HepG2 (cell line): ENCODE measurements around the gene MAP2K5. TPM values are rescaled to one million over a fixed set of nuclear protein-coding genes. Genes with fewer than 3 reads are reported as not detected.
A peak's percentile ranks its signal among the peaks of the same experiment; 100 is the strongest.

Experiments
- HNRNPK ChIP-seq: fragments of 200-400 bp; formaldehyde crosslinking; IDR thresholded peaks from 2 replicates; pipeline ENCODE4 v1.6.1; 2018; ENCODE audit warnings: low read length, low read depth, moderate library complexity, mild to moderate bottlenecking; ENCODE audit not compliant: poor library complexity, severe bottlenecking
- HOXD1 ChIP-seq: sonication (generic); formaldehyde crosslinking; IDR thresholded peaks from 2 replicates; pipeline ENCODE4 v1.5.0; 2020; ENCODE audit warnings: missing genetic modification reagents
- RBM39 ChIP-seq: fragments of 200-400 bp; formaldehyde crosslinking; IDR thresholded peaks from one replicate; pipeline ENCODE4 v1.6.1; 2018; ENCODE audit warnings: antibody characterized with exemption, mild to moderate bottlenecking, low read depth, low read length; ENCODE audit not compliant: poor library complexity, severe bottlenecking
- SPEN ChIP-seq: sonication (generic); formaldehyde crosslinking; IDR thresholded peaks from 2 replicates; pipeline ENCODE4 v1.5.1; 2020; ENCODE audit warnings: low read depth, mild to moderate bottlenecking, missing genetic modification reagents
- ZMYM4 ChIP-seq: sonication (generic); formaldehyde crosslinking; IDR thresholded peaks from 2 replicates; pipeline ENCODE4 v1.8.1; 2023; ENCODE audit warnings: mild to moderate bottlenecking, missing genetic modification reagents
- polyA plus RNA-seq, 8 experiments: library from polyadenylated mRNA; depleted of rRNA in 3 of 8; stranded (reverse) in 7 of 8; unstranded in 1 of 8; fragments of >200 nt; fragmentation: Illumina TruSeq in 4 of 8; extraction: Trizol in 4 of 8; gene quantifications; 2 replicates each; pipeline versions ENCODE4 v1.2.1 to v1.2.3, GENCODE V29; 2011 to 2016; ENCODE audit warnings: low read depth in 4 of 8, missing spikeins in 1 of 8, mixed read lengths in 1 of 8; ENCODE audit not compliant: insufficient read depth in 1 of 8
- total RNA-seq, 5 experiments: library from RNA; depleted of rRNA; stranded (reverse); fragments of >200 nt; fragmentation: Illumina TruSeq; extraction: Trizol; gene quantifications; 2 replicates each; pipeline ENCODE4 v1.2.3, GENCODE V29; 2016; ENCODE audit warnings: low read depth in 1 of 5
- TF ChIP-seq, protein P1 (sequence below): sonication (generic); formaldehyde crosslinking; IDR thresholded peaks from 2 replicates; pipeline ENCODE4 v1.4.0; 2020; ENCODE audit warnings: mild to moderate bottlenecking, missing genetic modification reagents
- TF ChIP-seq, protein P2 (sequence below): sonication (generic); formaldehyde crosslinking; IDR thresholded peaks from 2 replicates; pipeline ENCODE4 v1.9.0; 2021; ENCODE audit warnings: missing genetic modification reagents, borderline replicate concordance
- TF ChIP-seq, protein P3 (sequence below): sonication (generic); formaldehyde crosslinking; IDR thresholded peaks from 2 replicates; pipeline ENCODE4 v1.8.1; 2023; ENCODE audit warnings: missing genetic modification reagents, mild to moderate bottlenecking, borderline replicate concordance
- TF ChIP-seq, protein P4 (sequence below): sonication (generic); formaldehyde crosslinking; IDR thresholded peaks from one replicate; pipeline ENCODE4 v1.5.1; 2020; ENCODE audit warnings: mild to moderate bottlenecking, missing genetic modification reagents; ENCODE audit errors: not compliant biosample characterization
- TF ChIP-seq, protein P5 (sequence below): sonication (generic); formaldehyde crosslinking; conservative IDR thresholded peaks from 2 replicates; pipeline ENCODE4 v1.8.0; 2022; ENCODE audit warnings: mild to moderate bottlenecking, moderate library complexity, missing genetic modification reagents

Gene MAP2K5
- total and polyA plus RNA-seq, 2 of the 13 experiments (the other 11 are each of a cell fraction or from before 2014, with no cell fraction given), result 4.0 to 4.3 TPM

DNA sequence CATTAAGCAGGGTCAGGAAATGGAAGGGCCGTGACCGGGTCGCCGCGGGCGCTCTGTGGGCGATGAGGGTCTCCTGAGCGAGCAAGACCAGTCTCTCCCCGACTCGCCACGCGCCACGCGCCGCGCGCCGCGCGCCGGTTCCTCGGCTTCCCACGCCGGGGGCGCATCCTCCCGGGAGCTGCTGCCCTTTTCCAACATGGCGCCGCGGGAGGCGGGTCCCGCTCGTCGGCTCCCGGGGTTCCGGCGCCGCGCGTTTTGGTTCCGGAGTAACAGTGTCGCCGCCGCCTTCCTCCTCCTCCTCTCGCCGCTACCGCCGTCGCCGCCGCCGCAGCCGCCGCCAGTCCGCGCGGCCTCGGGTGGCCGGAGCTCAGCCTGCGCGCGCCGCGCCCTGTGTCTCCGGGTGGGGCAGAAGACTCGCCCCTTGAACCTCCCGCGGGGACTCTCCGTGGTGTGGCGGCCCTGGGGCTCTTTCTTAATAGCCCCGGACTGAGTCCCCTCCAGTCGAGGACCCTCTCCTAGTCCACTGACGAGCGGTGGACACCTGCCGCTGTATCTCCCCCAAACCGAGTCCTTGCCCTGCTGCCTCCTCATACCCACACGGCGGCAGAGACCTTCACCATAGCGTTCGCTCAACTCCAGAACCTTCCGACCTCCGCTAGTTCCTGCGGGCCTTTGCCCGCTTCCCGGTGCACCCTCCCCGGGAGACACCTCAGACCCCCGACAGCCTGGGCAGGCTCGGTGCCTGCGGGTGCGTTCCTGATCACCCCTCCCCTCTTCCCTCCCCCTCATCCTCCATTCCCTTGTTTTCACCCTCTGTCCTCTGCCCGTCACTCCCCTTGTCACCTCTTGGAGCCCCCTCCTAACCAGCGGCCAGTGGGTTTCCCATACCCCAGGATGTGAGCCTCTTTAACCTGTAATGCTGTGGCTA, at the start of gene MAP2K5 (continued):
- TF ChIP-seq HOXD1 (CRISPR knock-in tag) (0 out of 2 replicates have a peak, but pooled peaks have one; percentile 9), RBM39 (no peak), SPEN (CRISPR knock-in tag) (peak; percentile 70), HNRNPK (peak; percentile 91), ZMYM4 (CRISPR knock-in tag) (peak; percentile 56; the same call in 1 of the 2 replicates)
- TF ChIP-seq, protein P1, sequence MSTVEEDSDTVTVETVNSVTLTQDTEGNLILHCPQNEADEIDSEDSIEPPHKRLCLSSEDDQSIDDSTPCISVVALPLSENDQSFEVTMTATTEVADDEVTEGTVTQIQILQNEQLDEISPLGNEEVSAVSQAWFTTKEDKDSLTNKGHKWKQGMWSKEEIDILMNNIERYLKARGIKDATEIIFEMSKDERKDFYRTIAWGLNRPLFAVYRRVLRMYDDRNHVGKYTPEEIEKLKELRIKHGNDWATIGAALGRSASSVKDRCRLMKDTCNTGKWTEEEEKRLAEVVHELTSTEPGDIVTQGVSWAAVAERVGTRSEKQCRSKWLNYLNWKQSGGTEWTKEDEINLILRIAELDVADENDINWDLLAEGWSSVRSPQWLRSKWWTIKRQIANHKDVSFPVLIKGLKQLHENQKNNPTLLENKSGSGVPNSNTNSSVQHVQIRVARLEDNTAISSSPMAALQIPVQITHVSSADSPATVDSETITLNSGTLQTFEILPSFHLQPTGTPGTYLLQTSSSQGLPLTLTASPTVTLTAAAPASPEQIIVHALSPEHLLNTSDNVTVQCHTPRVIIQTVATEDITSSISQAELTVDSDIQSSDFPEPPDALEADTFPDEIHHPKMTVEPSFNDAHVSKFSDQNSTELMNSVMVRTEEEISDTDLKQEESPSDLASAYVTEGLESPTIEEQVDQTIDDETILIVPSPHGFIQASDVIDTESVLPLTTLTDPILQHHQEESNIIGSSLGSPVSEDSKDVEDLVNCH, result no peak
- TF ChIP-seq, protein P2, sequence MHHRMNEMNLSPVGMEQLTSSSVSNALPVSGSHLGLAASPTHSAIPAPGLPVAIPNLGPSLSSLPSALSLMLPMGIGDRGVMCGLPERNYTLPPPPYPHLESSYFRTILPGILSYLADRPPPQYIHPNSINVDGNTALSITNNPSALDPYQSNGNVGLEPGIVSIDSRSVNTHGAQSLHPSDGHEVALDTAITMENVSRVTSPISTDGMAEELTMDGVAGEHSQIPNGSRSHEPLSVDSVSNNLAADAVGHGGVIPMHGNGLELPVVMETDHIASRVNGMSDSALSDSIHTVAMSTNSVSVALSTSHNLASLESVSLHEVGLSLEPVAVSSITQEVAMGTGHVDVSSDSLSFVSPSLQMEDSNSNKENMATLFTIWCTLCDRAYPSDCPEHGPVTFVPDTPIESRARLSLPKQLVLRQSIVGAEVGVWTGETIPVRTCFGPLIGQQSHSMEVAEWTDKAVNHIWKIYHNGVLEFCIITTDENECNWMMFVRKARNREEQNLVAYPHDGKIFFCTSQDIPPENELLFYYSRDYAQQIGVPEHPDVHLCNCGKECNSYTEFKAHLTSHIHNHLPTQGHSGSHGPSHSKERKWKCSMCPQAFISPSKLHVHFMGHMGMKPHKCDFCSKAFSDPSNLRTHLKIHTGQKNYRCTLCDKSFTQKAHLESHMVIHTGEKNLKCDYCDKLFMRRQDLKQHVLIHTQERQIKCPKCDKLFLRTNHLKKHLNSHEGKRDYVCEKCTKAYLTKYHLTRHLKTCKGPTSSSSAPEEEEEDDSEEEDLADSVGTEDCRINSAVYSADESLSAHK (CRISPR knock-in tag), result no peak
- TF ChIP-seq, protein P3, sequence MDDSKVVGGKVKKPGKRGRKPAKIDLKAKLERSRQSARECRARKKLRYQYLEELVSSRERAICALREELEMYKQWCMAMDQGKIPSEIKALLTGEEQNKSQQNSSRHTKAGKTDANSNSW, result no peak
- TF ChIP-seq, protein P4, sequence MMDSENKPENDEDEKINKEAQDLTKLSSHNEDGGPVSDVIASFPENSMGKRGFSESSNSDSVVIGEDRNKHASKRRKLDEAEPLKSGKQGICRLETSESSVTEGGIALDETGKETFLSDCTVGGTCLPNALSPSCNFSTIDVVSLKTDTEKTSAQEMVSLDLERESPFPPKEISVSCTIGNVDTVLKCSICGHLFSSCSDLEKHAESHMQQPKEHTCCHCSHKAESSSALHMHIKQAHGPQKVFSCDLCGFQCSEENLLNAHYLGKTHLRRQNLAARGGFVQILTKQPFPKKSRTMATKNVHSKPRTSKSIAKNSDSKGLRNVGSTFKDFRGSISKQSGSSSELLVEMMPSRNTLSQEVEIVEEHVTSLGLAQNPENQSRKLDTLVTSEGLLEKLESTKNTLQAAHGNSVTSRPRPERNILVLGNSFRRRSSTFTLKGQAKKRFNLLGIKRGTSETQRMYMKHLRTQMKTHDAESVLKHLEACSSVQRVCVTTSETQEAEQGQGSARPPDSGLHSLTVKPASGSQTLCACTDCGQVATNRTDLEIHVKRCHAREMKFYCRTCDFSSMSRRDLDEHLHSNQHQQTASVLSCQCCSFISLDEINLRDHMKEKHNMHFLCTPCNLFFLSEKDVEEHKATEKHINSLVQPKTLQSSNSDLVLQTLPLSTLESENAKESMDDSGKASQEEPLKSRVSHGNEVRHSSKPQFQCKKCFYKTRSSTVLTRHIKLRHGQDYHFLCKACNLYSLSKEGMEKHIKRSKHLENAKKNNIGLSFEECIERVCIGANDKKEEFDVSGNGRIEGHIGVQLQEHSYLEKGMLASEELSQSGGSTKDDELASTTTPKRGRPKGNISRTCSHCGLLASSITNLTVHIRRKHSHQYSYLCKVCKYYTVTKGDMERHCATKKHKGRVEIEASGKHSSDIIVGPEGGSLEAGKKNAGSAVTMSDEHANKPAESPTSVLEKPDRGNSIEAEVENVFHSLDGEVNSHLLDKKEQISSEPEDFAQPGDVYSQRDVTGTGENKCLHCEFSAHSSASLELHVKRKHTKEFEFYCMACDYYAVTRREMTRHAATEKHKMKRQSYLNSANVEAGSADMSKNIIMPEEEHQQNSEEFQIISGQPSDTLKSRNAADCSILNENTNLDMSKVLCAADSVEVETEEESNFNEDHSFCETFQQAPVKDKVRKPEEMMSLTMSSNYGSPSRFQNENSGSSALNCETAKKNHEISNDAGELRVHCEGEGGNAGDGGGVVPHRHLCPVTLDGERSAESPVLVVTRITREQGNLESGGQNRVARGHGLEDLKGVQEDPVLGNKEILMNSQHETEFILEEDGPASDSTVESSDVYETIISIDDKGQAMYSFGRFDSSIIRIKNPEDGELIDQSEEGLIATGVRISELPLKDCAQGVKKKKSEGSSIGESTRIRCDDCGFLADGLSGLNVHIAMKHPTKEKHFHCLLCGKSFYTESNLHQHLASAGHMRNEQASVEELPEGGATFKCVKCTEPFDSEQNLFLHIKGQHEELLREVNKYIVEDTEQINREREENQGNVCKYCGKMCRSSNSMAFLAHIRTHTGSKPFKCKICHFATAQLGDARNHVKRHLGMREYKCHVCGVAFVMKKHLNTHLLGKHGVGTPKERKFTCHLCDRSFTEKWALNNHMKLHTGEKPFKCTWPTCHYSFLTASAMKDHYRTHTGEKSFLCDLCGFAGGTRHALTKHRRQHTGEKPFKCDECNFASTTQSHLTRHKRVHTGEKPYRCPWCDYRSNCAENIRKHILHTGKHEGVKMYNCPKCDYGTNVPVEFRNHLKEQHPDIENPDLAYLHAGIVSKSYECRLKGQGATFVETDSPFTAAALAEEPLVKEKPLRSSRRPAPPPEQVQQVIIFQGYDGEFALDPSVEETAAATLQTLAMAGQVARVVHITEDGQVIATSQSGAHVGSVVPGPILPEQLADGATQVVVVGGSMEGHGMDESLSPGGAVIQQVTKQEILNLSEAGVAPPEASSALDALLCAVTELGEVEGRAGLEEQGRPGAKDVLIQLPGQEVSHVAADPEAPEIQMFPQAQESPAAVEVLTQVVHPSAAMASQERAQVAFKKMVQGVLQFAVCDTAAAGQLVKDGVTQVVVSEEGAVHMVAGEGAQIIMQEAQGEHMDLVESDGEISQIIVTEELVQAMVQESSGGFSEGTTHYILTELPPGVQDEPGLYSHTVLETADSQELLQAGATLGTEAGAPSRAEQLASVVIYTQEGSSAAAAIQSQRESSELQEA (CRISPR knock-in tag), result peak; percentile 58
- TF ChIP-seq, protein P5, sequence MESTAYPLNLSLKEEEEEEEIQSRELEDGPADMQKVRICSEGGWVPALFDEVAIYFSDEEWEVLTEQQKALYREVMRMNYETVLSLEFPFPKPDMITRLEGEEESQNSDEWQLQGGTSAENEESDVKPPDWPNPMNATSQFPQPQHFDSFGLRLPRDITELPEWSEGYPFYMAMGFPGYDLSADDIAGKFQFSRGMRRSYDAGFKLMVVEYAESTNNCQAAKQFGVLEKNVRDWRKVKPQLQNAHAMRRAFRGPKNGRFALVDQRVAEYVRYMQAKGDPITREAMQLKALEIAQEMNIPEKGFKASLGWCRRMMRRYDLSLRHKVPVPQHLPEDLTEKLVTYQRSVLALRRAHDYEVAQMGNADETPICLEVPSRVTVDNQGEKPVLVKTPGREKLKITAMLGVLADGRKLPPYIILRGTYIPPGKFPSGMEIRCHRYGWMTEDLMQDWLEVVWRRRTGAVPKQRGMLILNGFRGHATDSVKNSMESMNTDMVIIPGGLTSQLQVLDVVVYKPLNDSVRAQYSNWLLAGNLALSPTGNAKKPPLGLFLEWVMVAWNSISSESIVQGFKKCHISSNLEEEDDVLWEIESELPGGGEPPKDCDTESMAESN (CRISPR knock-in tag), result peak; percentile 77; the same call in 1 of the 2 replicates
